ENCODE results near the gene RINL. TPM values are rescaled to one million over a fixed set of nuclear protein-coding genes. Genes with fewer than 3 reads are reported as not detected.

RINL gene
- total RNA-seq, 1 experiment from 2014 or later: 5.2 TPM

DNA sequence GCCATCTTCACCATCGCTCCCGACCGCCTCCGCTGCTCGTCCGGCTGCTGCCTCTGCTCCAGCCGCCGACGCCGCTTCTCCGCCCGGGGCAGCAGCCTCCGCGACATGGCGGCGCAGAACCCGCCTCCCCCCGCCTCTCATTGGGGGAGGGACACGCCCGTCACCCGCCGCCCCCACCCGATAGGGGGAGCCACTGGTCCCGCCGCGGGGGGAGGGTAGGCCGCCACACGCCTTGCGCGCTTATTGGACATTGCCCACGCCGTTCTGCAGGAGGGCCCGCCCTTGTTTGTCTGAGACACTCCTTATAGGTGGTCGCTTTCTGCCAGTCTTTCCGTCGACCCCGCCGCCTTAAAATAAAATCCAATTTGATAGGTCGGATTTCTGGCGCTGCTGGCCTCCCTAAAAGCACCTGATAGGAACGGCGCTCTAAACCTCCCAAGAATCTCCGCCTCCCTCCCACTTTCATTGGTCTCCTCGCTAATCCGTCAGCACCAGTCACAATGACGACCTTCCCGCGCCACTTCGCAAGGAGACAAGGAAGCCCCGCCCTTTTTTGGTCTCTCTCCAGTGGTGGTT, 28.1 kb downstream of the RINL start, which contains the start of gene HNRNPL:
Gene HNRNPL, minus strand, starts transcription at position 127 of the 576 bp plus-strand sequence. Its CDS starts 20 bp downstream, at position 107.
- peak; percentile 100 for DNase-seq (ENCODE audit: low read depth)

DNA sequence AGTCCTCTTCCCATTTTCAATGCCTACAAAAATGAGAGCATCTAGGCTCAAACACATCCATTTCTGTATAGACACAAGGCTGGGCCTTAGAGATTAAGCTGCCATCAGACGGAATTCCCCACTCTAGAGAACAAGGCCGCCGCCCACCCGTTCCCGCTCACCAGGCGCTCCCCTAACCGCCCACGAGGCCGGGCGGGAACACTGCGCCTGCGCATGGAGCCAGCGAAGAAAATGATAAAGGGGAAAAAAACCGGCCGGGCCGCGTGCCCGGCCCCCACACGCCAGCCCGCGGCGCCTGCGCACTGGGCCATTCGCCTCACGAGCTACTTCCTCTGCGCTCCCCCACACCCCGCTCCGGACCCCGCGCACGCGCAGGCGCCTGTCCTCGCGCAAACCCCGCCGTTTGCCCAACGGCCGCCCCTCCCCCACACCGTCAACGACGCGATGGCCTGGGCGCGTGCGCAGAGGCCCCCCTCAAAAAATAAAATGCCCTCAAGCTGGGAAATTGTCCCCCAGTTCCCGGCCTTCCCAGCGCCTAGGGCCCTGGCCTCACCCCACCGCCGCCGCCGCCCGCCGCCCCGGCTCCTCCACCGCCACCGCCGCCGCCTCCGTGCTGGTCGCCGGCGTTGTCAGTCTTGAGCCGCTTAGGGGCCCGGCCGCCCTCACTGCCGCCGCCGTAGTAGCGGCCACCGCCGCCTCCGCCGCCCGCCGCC, 28.8 kb downstream of the RINL start:
- peak; percentile 95 for DNase-seq (ENCODE audit: low read depth)

DNA sequence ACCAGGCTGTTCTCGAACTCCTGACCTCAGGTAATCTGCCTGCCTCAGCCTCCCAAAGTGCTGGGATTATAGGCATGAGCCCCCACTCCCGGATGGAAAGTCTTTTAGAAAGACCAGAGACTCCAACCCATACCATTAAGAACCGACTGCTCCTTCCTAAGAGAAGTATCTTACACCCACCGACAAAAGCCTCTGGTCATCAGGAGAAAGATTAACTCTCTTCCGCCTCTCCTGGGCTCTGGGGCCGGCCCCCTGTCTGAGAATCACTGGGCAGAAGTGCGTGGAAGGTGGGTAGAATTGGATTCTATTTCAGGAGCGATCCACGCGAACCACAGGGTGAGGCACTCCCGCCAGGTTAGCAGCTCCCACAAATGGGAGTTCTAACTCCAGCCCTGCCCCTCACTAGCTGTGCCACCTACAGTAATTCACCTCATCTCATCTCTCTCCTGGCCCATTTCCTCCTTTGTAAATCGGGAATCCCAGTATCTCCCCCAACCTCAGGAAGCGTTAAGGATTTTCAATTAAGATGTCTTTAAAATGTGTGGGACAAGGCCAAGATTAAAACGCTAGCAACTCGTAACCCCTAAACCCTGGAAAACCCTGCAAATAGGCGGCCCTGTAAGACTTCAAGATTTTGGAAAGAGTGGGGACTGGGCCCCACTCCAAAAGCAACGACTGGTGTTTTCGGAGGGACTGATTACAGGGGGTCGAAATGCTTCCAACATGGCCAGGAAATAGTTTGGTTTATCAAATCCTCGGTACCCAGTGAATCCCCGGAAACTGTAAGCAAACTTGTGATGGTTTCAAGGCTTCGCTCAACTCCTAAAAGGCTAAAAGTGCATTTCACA, 29.6 kb downstream of the RINL start:
- DNase-seq (ENCODE audit: low read depth): no peak

DNA sequence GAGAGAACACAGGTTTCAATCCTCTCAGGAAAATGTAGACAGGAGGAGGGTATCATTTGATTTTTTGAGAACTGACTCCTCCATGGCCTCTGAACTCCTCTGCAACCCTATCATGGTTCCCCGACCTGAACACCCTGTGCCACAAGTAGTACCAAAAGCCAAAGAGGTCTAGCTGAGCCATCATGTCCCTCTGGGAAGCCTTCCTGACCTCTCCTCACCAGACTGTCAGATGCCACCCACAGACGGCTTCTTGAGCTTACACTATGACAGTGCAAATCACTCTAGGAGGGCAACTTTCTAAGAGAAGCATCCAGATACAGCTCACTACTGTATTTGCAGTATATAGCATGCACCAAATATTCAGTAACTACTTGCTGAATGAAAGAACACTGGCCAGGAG, 32.0 kb downstream of the RINL start:
- DNase-seq (ENCODE audit: low read depth): no peak

DNA sequence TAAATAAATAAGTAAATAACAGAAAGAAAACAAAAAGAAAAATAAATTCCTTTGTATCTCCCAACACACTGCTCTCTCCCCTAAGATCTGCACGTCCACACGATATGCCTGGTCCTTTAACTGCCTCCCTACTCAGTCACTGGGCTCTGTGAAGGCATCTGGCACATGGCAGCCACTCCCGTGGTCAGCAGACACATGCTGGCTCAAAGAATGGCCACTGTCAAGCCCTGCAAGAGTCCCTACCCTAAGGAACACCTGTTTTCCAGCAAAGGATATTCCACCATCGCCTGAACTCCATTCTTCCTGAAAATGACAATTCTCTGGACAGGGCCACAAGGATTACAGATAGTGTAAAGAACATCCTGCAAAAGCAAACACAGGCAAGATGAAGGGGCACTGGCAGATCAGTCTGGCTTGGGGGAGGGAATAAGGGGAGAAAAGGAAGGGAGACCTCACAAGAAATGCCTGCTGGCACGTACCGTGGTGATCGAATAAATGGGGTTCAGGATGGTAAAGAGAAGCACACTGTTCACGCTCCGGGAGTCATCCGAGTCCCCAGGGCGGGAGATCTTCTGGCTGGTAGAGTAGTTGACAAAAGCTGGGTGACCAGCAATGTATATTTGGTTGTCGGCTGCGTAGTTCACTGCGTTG, 32.6 kb downstream of the RINL start:
- DNase-seq (ENCODE audit: low read depth): no peak

DNA sequence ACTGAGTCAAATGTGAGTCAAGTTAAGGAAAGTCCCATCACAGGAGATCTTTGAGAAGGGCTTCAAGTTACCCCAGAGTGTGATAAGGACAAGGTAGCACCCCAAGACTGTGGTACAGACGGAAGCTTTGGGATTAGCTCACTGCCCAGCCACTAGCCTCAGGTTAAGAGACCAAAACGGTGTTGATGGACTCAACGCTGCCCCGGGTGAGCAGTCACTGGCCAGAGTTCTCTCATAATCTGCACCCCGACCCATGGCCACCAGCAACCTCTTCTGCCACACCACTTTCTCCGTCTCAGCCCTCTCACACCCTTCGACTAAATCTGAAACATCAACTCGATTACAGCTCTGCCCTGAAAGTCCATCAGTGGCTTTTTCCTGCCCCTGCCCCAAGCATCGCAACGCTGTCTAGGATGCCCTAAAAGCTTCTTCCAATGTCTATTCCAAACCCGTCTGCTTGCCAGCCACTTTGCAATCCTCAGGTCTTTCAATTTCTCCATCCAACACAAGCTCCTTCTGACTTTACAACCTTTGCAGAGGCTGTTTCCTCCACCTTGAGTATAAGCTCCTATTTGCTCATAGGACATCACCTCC, 33.9 kb downstream of the RINL start:
- no peak for DNase-seq (ENCODE audit: low read depth)

DNA sequence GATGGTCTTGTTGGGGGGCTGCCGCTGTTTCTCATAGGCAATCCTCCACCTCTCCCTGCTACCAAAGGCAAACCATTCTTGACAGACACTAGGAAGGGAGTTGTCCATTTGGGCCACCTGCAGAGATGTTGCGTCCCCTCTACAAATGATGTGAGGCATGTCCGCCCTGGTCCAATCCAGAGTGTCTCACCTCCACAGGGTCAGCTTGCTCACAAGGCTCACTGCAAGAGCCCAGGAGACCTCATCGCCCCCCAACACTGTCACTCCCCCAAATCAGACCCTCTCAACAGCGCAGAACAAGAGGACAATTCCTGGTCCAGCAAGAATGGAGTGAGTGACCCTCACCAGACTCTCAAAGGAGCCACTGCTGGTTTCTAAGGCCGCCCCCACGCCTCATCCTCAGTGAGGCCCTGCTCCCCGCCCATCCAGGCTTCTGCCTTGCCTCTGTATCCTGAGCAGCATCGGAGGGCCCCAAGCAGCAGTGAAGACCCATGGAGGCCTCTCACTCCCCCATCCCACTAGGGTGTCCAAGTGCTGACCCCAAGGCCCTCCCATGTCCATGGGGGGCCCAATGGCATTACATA, 34.8 kb downstream of the RINL start:
- DNase-seq (ENCODE audit: low read depth): no peak

DNA sequence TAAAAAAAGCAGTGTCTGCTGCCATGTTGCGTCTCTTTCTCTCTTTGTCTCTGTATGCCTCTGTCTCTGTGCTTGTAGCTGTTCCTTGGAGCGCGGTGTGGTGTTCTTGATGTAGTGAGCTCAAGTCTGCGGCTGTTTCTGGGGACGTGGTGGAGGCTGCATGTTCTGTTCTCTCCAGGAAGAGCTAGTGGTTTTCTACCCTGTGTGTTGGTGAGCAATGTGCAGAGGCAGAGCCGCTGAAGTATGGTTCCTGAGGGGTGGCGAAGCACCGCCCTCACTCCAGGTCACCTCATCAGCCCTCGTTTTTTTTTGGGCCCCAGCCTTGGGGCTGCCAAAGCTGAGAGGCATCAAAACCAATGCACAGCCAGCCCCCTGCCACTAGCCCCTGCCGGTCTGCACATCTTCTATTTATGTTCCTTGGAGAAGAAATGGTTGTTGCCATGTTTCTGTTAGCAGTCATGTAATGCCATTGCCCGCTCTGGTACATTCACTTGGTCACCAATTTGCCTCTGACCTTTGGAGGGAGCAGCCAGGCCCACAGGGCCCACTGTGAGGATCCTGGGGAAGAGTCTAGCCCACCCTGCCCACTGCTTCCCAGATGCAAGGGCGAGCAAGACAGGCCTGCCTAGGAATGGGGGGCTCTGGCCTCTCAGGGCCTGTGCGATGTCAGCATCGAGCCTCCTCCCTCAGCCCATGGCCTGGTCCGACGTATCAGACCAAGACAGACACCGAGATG, 35.5 kb downstream of the RINL start:
- no peak for DNase-seq (ENCODE audit: low read depth)

DNA sequence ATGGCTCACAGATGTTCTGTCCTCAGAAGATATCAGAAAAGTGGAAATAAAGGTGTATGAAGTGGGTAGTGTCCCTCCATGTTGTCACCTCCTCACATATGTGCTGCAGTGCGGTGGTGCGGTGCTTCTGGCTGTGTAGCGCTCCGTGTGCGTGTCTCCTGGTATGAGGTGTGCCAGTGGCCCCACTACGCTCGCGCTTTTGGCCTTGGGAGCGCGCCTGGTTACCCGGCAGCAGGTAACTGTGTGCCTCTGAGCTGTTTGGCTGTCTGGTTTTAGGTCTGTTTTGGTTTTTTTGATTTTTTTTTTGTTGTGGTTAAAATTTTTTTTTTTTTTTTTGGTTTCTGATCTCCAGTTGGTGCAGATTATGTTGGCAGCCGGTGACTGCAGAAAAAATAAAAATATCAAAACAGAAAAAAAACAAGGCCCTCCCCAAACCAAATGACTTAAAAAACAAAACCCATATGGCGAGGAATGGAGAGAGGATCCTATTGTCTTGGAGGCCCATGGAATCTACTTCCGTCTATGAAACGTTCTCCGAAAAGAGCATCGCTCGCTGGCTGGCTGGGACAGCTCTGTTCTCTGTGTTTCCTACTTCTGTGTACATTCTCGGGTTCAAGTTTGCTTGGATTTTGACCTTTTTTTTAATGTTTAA, 36.2 kb downstream of the RINL start:
- DNase-seq (ENCODE audit: low read depth): no peak

DNA sequence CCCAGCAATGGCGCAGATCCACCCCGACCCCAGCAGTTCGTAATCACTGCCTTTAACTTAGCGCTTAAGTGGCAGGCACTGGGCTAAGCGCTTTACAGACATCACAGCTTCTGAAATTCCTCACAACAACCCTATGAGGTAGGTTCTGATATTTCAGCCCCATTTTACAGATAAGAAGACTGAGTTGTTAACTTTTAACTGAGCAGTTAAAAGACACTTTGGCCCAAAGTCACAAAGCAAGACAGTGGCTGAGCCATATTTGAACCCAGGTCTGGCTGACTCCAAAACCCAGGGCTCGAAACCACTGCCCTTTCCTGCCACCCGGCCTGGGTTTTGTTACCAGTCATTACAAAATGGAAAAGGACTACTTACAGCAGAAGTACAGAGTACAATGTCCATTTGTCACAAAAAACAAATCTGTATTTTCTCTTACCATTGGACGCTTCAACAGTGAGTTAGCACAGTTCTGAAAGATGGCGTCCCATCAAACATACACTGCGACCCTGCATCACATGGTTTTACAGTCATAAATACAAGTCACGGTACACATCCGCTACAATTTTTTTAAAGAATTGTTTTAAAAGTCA, 36.8 kb downstream of the RINL start:
- DNase-seq (ENCODE audit: low read depth): no peak

DNA sequence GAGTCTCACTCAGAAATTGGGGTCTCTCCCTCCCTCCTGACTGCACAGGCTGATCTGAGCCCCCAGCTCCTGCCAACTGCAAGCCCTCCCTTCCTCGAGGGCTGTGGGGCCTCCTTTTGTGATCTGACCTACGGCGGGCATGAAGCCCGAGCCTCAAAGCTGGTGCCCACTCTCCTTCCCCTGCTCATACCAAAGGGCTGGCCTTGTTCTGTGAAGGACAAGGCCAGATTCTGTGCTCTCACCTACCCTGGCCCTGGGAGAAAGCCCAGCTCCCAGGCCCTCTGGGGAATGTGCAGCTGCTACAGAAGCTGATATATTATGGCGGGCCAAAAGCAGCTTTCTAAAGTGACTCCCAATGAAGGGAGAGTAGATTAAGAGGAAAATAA, 37.5 kb downstream of the RINL start:
- DNase-seq (ENCODE audit: low read depth): no peak

DNA sequence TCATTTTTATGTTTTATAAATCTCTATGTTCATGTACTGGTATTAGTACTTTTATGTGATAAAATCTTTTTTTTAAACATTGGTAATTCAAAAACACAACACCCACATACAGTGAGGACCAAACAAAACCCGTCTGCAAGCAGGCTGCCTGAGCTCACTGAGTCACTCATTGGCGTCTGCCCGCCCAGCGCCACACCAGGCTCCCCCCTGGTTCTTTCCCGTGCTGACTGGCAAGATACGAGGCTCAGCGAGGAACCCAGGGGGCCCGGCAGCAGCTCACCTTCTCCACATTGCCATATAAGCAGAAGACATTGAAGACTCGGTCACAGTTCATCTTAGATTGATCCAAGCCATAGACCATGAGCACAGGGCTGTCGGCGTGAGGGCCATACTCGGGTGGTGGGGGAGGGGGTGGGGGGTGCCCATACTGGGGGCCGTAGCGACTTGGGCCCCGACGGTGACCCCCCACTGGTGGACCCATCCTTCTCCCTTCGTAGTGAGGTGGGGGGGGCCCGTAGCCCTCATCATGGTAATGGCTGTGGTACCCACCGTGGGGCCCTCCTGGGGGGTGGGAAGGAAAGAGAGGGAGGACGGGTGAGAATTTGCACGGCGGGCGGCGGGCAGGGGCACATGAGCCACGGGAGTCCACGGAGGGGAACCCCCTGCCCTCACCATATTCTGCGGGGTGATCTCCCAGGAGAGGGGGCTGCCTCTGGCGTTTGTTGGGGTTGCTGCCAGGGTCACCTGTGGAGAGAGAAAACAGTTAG, 38.1 kb downstream of the RINL start:
- no peak for DNase-seq (ENCODE audit: low read depth)

DNA sequence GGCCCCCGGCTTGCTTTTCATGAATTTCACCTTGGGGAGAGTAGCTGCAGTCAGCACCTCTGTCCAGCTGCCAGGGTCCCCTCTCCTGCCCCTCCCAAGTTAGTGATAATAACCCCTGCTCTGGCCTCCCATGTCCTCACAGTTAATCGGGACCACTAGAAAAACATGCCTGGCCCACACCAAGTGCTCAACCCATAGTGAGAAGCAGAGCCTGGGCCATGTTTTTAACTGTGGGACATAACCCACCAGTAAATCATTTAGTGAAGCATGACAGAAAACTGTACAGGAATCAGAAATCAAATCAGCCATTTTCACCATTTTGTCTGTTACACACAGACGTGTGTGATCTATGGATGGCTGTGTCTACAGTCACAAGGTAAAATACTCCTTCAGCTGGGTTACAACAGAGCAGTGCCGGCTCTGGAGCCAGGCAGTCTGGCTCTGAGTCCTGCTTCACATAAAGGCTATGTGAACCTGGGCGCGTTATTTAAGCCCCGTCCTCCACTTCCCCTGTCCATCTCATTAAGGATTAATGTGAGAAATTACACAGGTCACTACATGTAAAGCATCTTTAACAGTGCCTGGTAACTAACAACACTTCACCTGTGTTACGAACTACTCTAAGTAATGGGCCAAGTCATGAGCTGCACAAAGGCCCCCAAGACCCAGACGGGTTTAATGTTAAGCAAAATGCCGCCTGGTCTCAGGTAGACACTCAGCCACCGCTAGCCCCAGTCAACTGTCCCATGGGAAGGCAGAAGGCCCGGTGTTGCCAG, 38.9 kb downstream of the RINL start:
- DNase-seq (ENCODE audit: low read depth): no peak

DNA sequence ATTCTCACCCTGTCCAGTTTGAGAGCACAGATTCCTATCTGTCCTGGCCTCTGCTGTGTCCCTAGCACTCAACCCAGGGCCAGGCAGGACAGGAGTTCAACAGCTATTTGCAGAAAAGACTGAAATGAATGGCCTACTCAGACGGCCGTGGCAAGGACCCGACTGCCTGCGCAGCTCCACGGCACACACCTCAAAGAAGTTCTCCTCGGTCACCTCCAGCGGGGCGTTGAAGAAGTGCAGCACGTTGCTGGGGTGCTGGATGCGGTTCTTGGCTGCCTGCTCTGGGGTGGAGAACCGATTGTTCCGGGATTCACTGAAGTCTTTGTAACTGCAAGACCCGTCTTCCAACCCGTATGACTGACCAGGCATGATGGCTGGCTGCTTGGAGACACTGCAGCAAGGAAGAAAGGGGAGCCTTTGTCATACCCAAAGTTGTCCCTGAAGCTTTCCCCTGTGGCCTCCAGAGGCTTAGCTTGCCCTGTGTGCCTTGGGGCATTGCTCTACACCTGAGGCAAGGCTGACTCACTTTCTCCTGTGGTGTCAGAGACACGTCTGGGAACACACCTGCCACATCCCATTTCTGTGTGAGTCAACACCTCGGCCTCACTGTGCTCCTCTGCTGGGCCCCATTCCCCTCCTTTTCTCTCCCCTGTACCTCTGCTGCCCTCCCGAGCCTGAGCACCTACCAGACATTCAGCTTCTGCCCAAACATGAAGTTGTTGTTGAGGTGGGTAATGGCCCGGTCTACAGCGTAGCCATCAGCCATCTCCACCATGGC, 39.7 kb downstream of the RINL start:
- DNase-seq (ENCODE audit: low read depth): no peak

DNA sequence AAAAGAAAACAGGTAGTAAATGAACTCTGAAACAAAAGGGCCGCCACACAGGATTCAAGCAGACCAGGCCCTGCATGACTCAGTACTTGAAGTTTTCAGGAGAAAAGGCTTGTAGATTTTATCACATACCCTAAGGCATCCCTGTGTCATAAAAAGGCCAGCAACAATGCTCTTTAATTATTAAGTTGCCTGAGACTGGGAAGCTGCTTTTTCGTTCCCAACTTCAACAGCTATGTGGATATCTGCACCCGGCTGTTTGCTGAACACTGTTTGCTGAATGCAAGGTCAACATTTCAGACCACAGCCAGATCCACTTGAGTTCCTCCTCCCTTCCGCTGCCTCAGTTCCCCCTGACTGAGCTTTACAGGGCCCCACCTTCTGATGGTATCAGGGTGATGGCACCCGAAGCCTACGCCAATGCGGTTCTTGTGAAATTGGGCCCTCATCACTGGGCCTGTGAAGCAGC, 40.4 kb downstream of the RINL start:
- no peak for DNase-seq (ENCODE audit: low read depth)

DNA sequence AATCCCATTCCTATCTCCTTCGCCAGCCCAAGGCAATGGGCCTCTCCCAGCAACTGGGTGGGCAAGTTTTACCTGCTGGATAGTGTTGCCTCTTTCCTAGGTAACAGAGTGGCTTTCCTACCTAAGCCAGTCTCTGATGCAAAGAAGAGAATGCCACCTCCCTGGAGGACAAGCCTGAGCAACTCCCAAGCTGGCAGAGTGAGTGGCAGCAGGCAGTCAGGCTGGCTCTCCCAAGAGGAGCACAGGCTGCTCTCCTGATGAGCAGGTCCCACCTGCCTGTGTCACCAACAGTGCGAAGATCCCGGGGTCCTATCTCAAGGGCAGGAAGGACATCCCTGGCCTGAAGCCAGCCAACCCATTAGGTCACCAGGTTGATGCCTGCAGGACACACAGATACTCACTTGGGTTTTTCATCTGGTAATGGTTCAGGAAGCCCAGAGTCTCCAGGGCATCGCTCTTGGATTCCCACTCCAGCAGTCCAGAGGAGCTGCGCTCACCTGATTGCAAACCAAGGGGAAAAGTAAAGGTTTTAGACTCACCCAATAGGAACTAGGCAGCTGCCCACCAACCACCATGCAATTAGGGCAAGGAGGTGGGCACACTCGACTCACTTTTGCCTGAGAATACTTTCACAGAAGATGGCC, 41.0 kb downstream of the RINL start:
- no peak for DNase-seq (ENCODE audit: low read depth)
